ENCODE measurements around the gene TRIP12.

Gene TRIP12

DNA sequence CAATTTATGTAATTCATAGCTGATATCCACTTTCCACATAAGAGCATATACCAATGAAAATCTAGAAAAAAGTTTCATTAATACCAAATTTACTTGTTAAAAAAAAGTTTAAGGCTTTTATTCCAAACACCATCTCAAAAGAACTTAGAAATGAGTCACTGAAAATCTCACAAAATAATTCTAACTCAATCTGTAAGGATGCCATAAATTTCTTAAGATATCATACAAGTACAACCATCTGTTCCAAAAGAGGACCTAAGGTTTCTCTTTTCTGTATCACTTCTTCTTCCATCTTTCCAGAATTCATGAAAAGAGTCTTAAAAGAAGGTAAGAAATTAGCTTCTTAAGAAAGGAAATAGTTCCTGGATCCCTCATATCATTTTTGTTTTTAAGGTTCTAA is 60.4 kb downstream of the TRIP12 start:
- Histone ChIP-seq H3K4me3 (ENCODE audit: low read length, poor library complexity, severe bottlenecking) (no peak overlapping the region), H2AFZ (ENCODE audit: low read length) (no peak overlapping the region), H3K9me3 (ENCODE audit: insufficient read depth, low read depth, low read length) (no peaks in the 10 kb centered on the region), H3K4me2 (ENCODE audit: low read depth, low read length, poor library complexity, severe bottlenecking) (no peak overlapping the region), H3K36me3 (ENCODE audit: insufficient read depth, low read length) (peaks cover 38% of the 10 kb centered on the region), H3K9ac (ENCODE audit: low read depth, low read length, poor library complexity, severe bottlenecking) (no peak overlapping the region), H4K20me1 (ENCODE audit: insufficient read depth, low read length, poor library complexity, severe bottlenecking) (peaks cover 57% of the 10 kb centered on the region), H3K27me3 (ENCODE audit: insufficient read depth, low read length, poor library complexity, severe bottlenecking) (no peaks in the 10 kb centered on the region), H3K79me2 (ENCODE audit: insufficient read depth, low read length) (peaks cover 67% of the 10 kb centered on the region), H3K9me2 (replicated peaks; ENCODE audit: low read depth, low read length) (no peaks in the 10 kb centered on the region), H3K4me1 (ENCODE audit: insufficient read depth, low read length, poor library complexity, severe bottlenecking) (no peaks in the 10 kb centered on the region), H3F3A (ENCODE audit: low read depth) (0 out of 2 replicates have a peak, but pooled peaks cover 2% of the 10 kb centered on the region)
- TF ChIP-seq EZH2phosphoT487 (IDR thresholded peaks at IDR 0.05; ENCODE audit: borderline replicate concordance): no peak
- TF ChIP-seq, protein P1, sequence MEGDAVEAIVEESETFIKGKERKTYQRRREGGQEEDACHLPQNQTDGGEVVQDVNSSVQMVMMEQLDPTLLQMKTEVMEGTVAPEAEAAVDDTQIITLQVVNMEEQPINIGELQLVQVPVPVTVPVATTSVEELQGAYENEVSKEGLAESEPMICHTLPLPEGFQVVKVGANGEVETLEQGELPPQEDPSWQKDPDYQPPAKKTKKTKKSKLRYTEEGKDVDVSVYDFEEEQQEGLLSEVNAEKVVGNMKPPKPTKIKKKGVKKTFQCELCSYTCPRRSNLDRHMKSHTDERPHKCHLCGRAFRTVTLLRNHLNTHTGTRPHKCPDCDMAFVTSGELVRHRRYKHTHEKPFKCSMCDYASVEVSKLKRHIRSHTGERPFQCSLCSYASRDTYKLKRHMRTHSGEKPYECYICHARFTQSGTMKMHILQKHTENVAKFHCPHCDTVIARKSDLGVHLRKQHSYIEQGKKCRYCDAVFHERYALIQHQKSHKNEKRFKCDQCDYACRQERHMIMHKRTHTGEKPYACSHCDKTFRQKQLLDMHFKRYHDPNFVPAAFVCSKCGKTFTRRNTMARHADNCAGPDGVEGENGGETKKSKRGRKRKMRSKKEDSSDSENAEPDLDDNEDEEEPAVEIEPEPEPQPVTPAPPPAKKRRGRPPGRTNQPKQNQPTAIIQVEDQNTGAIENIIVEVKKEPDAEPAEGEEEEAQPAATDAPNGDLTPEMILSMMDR (conservative IDR thresholded peaks at IDR 0.05; ENCODE audit: low read length): no peak

DNA sequence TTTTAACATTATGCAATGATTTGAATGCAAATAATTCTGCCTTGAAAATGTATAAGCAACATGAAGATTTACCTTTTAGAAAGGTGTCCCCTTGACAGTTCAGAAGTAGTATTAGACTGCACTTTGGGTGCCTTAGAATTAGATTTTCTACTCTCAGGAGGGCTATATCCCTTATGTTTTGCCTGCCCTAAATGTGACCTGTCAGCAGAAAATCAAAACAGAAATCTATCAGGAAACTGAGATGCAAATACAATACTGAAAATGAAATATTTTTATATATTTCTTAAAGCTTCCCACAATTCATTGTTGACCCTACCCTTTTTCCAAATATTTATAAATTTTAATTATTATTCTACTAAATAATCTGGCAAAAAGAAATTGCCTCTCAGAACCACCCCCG is 61.5 kb downstream of the TRIP12 start:
- peaks cover 48% of the 10 kb centered on the region for H4K20me1 ChIP-seq (ENCODE audit: insufficient read depth, low read length, poor library complexity, severe bottlenecking)
- H3F3A ChIP-seq (ENCODE audit: low read depth): 0 out of 2 replicates have a peak, but pooled peaks cover 2% of the 10 kb centered on the region
- no peaks in the 10 kb centered on the region for H3K4me1 ChIP-seq (ENCODE audit: insufficient read depth, low read length, poor library complexity, severe bottlenecking)
- H3K27me3 ChIP-seq (ENCODE audit: insufficient read depth, low read length, poor library complexity, severe bottlenecking): no peaks in the 10 kb centered on the region
- H3K9ac ChIP-seq (ENCODE audit: low read depth, low read length, poor library complexity, severe bottlenecking): no peak overlapping the region
- peaks cover 57% of the 10 kb centered on the region for H3K79me2 ChIP-seq (ENCODE audit: insufficient read depth, low read length)
- no peaks in the 10 kb centered on the region for H3K9me2 ChIP-seq (replicated peaks; ENCODE audit: low read depth, low read length)
- H3K4me3 ChIP-seq (ENCODE audit: low read length, poor library complexity, severe bottlenecking): no peak overlapping the region
- no peak overlapping the region for H3K4me2 ChIP-seq (ENCODE audit: low read depth, low read length, poor library complexity, severe bottlenecking)
- H3K36me3 ChIP-seq (ENCODE audit: insufficient read depth, low read length): peaks cover 48% of the 10 kb centered on the region
- no peaks in the 10 kb centered on the region for H3K9me3 ChIP-seq (ENCODE audit: insufficient read depth, low read depth, low read length)
- H2AFZ ChIP-seq (ENCODE audit: low read length): no peak overlapping the region
- TF ChIP-seq, protein P1 (conservative IDR thresholded peaks at IDR 0.05; ENCODE audit: low read length): no peak
- TF ChIP-seq EZH2phosphoT487 (IDR thresholded peaks at IDR 0.05; ENCODE audit: borderline replicate concordance): no peak

- no peak for TF ChIP-seq EZH2phosphoT487 (IDR thresholded peaks at IDR 0.05; ENCODE audit: borderline replicate concordance)
- TF ChIP-seq, protein P1 (conservative IDR thresholded peaks at IDR 0.05; ENCODE audit: low read length): no peak
- Histone ChIP-seq H3K4me2 (ENCODE audit: low read depth, low read length, poor library complexity, severe bottlenecking) (no peak overlapping the region), H3K36me3 (ENCODE audit: insufficient read depth, low read length) (peaks cover 60% of the 10 kb centered on the region), H3K4me1 (ENCODE audit: insufficient read depth, low read length, poor library complexity, severe bottlenecking) (no peaks in the 10 kb centered on the region), H4K20me1 (ENCODE audit: insufficient read depth, low read length, poor library complexity, severe bottlenecking) (peaks cover 38% of the 10 kb centered on the region), H3K79me2 (ENCODE audit: insufficient read depth, low read length) (peaks cover 38% of the 10 kb centered on the region), H2AFZ (ENCODE audit: low read length) (no peak overlapping the region), H3F3A (ENCODE audit: low read depth) (0 out of 2 replicates have a peak, but pooled peaks cover 2% of the 10 kb centered on the region), H3K9me2 (replicated peaks; ENCODE audit: low read depth, low read length) (no peaks in the 10 kb centered on the region), H3K4me3 (ENCODE audit: low read length, poor library complexity, severe bottlenecking) (no peak overlapping the region), H3K9ac (ENCODE audit: low read depth, low read length, poor library complexity, severe bottlenecking) (no peak overlapping the region), H3K27me3 (ENCODE audit: insufficient read depth, low read length, poor library complexity, severe bottlenecking) (no peaks in the 10 kb centered on the region), H3K9me3 (ENCODE audit: insufficient read depth, low read depth, low read length) (no peaks in the 10 kb centered on the region)
Measured at GRCh38 chr2:229858351-229858750, 63.5 kb downstream of the TRIP12 start.

Data from Loucy (cell line).